Measurements from ENCODE around the gene COMMD1. TPM values are rescaled to one million over a fixed set of nuclear protein-coding genes. Genes with fewer than 3 reads are reported as not detected.
"Not testable (repeated sequence)": the region's sequence is repeated elsewhere in the genome, so short reads cannot be mapped to it uniquely, and the experiment has no call there.

COMMD1 gene
- total RNA-seq, 2 donors from 2014 or later: 33.0 to 35.1 TPM

GRCh38 chr2:62109554-62109953 lies 204.1 kb downstream of the COMMD1 start:
- intact Hi-C loops (cut with DNase I): no loop called here
- DNase-seq (ENCODE audit: low spot score): no peak

GRCh38 chr2:62110415-62111025 lies 205.0 kb downstream of the COMMD1 start:
- DNase-seq (ENCODE audit: low spot score): no peak
- intact Hi-C loops (cut with DNase I): no loop called here

GRCh38 chr2:62112179-62112578 lies 206.7 kb downstream of the COMMD1 start:
- no peak for DNase-seq (ENCODE audit: low spot score)

GRCh38 chr2:62114564-62114963 lies 209.1 kb downstream of the COMMD1 start:
- no peak for DNase-seq (ENCODE audit: low spot score)
- intact Hi-C loops (cut with DNase I): no loop called here

More at GRCh38 chr2:62112179-62112578, 206.7 kb downstream of the COMMD1 start:
- intact Hi-C loops (cut with DNase I): no loop called here

GRCh38 chr2:62116983-62117382 lies 211.5 kb downstream of the COMMD1 start:
- intact Hi-C loops (cut with DNase I): no loop called here
- DNase-seq (ENCODE audit: low spot score): no peak

GRCh38 chr2:62118160-62118559 lies 212.7 kb downstream of the COMMD1 start:
- DNase-seq (ENCODE audit: low spot score): no peak
- intact Hi-C loops (cut with DNase I): no loop called here

- intact Hi-C loops (cut with DNase I): no loop called here
- no peak for DNase-seq (ENCODE audit: low spot score)
Measured at GRCh38 chr2:62119311-62119974, 214.0 kb downstream of the COMMD1 start.

GRCh38 chr2:62126239-62126638 lies 220.8 kb downstream of the COMMD1 start:
- DNase-seq (ENCODE audit: low spot score); intact Hi-C loops (cut with DNase I): not testable (repeated sequence)

GRCh38 chr2:62133320-62133823 lies 227.9 kb downstream of the COMMD1 start:
- intact Hi-C loops (cut with DNase I): no loop called here

GRCh38 chr2:62136956-62137830 lies 231.7 kb downstream of the COMMD1 start:
- intact Hi-C loops (cut with DNase I): no loop called here
- no peak for DNase-seq (ENCODE audit: low spot score)

More at GRCh38 chr2:62133320-62133823, 227.9 kb downstream of the COMMD1 start:
- no peak for DNase-seq (ENCODE audit: low spot score)

GRCh38 chr2:62140426-62141141 lies 235.1 kb downstream of the COMMD1 start:
- no peak for DNase-seq (ENCODE audit: low spot score)
- intact Hi-C loops (cut with DNase I): no loop called here

- no peak for DNase-seq (ENCODE audit: low spot score)
- intact Hi-C loops (cut with DNase I): no loop called here
Measured at GRCh38 chr2:62141142-62141740, 235.8 kb downstream of the COMMD1 start.

GRCh38 chr2:62142054-62142453 lies 236.6 kb downstream of the COMMD1 start:
- intact Hi-C loops (cut with DNase I): no loop called here
- DNase-seq (ENCODE audit: low spot score): no peak

- no peak for DNase-seq (ENCODE audit: low spot score)
- intact Hi-C loops (cut with DNase I): no loop called here
Measured at GRCh38 chr2:62143696-62144095, 238.2 kb downstream of the COMMD1 start.

GRCh38 chr2:62144689-62145477 lies 239.4 kb downstream of the COMMD1 start:
- intact Hi-C loops (cut with DNase I): no loop called here
- no peak for DNase-seq (ENCODE audit: low spot score)

- no peak for DNase-seq (ENCODE audit: low spot score)
- intact Hi-C loops (cut with DNase I): no loop called here
Measured at GRCh38 chr2:62145478-62146100, 240.1 kb downstream of the COMMD1 start.

GRCh38 chr2:62146790-62147189 lies 241.3 kb downstream of the COMMD1 start:
- intact Hi-C loops (cut with DNase I); DNase-seq (ENCODE audit: low spot score): not testable (repeated sequence)
